Measurements from ENCODE around the gene SLMAP.

DNA sequence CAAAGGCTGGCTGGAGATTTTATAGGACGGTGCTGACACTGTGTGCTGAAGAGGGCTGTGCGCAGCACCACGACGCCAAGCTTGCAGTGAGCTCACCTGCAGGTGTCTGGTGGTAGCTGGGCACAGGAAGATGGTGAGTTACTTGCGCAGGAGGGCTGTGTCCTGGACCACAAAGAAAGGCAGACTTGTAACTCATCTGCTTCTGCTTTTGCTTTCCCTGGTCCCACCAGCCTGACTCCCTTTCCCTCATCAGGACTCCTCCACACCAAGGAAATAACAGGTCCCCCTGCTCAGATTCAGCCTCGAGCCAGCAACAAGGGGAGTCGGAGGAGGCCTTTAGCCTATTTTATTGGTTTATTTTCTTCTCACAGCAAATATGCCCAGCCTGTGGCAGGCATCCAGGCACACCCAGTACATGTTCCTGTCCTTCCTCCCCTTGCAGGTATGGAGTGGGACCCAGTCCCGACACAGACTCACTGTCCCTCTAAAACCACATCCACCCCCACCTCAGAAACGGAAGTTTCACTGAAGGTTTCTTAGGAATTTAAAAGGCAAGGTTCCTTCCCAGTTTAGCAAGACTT lies 216.5 kb downstream of the SLMAP start:
- TF ChIP-seq, protein P1, sequence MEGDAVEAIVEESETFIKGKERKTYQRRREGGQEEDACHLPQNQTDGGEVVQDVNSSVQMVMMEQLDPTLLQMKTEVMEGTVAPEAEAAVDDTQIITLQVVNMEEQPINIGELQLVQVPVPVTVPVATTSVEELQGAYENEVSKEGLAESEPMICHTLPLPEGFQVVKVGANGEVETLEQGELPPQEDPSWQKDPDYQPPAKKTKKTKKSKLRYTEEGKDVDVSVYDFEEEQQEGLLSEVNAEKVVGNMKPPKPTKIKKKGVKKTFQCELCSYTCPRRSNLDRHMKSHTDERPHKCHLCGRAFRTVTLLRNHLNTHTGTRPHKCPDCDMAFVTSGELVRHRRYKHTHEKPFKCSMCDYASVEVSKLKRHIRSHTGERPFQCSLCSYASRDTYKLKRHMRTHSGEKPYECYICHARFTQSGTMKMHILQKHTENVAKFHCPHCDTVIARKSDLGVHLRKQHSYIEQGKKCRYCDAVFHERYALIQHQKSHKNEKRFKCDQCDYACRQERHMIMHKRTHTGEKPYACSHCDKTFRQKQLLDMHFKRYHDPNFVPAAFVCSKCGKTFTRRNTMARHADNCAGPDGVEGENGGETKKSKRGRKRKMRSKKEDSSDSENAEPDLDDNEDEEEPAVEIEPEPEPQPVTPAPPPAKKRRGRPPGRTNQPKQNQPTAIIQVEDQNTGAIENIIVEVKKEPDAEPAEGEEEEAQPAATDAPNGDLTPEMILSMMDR (IDR thresholded peaks at IDR 0.05; ENCODE audit: low read length) = no peak
- TF ChIP-seq EZH2 (optimal IDR thresholded peaks at IDR 0.05; ENCODE audit: low read depth, low read length) (no peak), EZH2phosphoT487 (IDR thresholded peaks at IDR 0.05; ENCODE audit: low read length) (no peak)

All from MM.1S (cell line).